Stimulated activated CD8-positive, alpha-beta memory T cell treated with anti-CD3 and anti-CD28 coated beads, Interleukin-12 subunit alpha, Interleukin-12 subunit beta, amount 100 ng/mL, for 24 hours (primary cell): Measurements from ENCODE around the gene TP53BP2.

ENCODE experiments used
- DNase-seq: peaks from one replicate; pipeline ENCODE4 v3.0.0-alpha.2; 2020; ENCODE audit errors: extremely low read depth

TP53BP2 gene

DNA sequence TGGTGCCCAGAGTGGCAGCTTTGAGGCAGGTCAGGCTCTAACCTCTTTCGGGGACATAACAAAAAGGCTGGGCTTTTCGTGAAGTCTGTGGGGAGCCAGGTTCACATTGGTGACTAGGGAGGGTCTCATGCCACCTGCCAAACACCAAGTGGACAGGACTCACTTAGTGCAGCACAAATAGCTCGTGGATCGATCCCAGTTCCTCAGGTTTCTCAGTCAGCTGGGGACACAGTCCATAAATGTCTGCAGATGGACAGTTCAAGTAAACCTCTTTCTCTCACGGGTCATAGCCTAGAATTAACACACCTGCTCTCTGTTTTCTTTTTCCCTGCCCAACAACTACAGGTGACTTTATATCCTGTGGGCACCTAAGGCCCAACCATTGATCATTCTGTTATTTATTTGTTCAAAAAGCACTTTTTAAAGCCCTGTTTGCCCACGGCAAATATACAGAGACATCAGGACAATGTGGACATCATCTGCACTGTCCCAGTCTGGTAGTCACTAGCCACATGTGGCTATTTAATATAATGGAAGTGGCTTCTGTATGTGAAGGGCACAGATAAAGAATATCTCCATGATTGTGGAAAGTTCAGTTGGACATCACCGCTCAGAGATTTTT lies 79.9 kb downstream of the TP53BP2 start:
- no peak for DNase-seq

GRCh38 chr1:223765036-223765718 lies 80.6 kb downstream of the TP53BP2 start:
- no peak for DNase-seq

DNA sequence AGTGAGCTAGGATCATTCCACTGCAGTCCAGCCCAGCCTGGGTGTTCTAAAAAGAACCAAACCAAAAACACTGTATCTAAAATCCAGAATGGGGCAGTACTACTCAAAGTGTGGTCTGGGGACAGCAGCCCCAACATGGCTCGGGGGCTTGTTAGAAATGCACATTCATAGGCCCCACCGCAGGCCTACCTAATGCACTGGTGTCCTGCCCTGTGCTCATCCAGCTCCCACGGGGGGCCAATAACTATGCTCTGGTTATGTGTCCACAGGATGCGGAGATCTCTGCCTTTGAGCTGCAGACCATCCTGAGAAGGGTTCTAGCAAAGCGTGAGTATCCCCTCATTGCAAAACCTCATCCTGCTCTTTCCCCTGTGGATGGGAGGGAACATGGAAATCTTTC lies 81.9 kb downstream of the TP53BP2 start:
- no peak for DNase-seq

DNA sequence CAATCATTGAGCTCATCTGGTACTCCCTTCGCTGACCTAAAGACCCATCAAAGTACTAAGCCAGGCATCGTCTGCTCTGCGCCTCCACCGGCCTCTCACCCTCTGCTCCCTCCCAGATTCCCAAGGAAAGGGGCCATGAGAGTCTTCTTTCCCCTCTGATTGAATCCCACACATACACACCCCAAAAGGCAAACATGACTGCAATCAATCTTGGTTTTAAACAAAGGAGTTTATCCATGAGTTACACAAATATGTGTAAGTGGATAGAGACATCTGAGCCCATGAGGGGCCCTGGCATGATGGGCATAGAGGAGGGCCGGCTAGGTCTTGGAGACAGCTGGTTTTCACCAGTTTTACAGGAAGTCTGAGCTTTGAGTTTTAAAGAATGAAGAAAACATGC lies 82.5 kb downstream of the TP53BP2 start:
- DNase-seq, result no peak

- DNase-seq, result no peak
These were observed 84.3 kb downstream of the TP53BP2 start for GRCh38 chr1:223761411-223761810.

DNA sequence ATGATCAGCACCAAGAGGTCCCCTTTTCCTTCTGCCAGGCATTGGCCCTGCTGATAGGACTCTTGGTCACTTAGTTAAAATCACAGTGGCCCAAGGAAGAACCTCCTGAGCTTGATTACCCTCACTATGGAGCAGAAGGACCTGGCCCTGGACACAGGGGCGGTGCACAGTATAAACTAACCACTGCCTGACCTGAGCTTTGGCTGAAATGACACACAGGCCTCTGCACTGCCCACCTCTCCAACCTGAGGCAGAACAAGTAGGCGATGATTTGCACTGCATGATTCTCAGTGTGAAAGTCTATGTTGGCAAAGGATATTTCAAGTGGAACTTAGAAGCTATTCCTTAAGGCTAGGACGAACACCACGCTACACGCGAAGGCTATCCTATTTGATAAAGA lies 84.9 kb downstream of the TP53BP2 start:
- DNase-seq, result no peak

- DNase-seq, result no peak
These were observed 86.5 kb downstream of the TP53BP2 start for GRCh38 chr1:223759273-223759672.

- no peak for DNase-seq
These were observed 87.0 kb downstream of the TP53BP2 start for GRCh38 chr1:223758734-223759133.

DNA sequence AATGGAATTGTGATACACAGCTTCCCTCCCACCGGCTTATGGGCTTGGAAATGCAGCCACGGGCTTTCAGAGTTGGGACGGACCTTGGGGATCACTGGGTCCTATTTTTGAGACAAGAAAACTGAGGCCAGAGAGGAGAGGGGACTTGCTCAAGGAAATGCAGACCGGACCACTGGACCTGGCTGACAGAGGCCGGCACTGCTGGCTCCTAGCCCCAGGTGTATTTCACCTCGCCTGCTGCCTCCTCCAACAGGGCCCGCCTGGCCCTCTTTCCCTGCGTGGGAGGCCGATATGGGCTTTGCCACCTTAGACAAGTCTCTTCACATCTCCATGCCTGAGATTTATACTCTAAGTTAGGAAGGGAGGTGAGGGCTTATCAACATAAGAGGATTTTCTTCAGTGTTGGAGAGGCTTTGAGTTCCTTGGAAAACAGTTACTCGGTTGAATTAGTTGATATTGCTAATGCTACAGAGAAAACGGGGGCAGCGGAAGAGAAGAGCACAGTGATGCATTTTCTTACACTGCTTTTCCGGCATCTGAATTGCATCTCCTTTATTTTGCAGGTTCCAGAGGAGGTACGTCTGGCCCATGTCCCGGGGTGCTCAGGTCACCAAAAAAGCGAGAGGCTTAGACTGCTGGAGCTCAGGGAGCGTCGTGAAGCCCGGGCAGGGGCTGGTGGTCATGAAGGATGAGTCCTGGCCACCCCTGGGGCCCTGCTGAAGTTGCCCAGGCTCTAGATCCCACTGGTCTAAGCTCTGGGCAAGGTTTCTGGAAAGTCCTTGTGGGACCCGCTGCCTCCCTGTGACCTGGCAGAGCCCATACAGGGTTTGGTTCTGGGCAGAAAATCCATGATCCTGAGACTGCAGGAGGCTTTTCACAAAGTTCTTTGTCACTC lies 88.7 kb downstream of the TP53BP2 start:
- no peak for DNase-seq

DNA sequence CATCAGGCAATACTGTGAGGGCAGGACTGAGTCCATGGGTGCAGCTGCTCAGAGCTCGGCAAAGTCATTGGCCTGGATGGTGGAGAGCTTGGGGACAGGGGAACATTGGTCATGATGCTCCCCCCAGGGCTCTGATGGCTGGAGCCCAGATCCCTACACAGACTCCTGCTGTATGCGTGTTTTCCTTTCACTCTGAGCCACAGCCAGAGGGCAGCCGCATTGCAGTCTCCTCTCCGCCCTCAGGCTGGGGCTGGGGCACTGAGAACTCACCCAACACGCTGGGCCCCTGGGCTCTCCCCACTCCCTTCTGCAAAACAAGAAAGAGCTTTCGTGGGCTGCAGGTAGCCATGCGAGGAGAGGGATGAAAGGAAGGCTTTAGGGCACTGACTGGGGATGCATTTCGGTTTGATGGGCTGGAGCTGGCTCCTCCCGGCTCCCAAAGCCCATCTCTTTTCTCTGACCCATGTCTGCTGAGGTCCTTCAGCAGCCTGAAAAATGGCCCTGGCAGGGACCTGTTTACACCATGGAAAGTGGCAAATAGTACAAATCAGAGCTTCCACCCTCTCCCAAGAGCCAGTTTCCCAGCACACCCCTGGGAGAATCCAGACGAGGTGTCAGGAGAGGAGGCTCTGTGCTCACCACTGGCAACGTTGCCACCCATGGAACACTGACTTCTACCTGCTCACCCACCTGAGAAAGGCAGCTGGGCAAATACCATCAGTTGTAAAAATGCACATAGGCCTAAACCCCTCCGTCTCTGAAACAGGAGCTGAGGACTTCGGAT lies 89.6 kb downstream of the TP53BP2 start:
- DNase-seq, result no peak

DNA sequence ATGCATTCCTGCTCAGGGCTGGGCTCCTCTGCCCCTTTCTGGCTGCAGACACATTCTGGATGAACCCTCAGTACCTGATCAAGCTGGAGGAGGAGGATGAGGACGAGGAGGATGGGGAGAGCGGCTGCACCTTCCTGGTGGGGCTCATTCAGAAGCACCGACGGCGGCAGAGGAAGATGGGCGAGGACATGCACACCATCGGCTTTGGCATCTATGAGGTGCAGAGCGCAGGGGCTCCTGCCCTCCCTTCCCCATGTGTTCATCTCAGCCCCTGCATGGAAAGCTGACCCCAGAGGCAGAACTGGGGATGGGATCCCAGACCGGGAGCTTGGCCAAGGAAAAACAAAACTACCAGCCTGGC lies 90.3 kb downstream of the TP53BP2 start:
- no peak for DNase-seq

DNA sequence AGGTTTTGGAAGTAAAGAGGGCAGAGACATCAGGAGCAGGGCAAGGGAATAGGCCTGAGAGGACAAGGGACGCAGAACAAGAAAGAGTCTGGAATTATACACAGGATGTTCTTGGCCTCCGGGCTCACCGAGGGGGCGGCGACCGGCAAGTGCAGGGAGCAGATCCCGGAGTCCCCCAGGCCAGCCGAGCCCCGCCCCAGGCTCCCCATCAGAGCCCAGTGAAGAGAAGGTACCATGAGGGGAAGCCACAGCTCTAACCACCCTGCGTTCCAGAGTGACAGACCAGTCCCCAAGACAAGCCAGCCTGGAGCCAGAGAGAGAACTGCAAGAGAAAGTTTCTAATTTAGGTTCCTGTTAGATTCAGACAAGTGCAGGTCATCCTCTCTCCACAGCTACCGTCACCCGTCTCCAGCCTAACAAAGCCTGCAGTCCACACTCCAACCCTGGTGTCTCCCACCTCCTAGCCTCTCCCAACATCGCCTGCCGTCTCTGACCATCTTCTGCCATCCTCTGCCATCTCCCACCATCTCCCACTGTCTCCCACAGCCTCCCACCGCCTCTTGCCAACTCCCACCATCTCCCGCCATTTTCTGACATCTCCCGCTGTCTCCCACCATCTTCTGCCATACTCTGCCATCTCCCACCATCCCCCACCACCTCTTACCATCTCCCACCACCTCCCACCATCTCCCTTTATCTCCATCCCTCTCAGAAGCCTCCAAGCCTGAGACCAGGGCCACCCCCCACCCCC lies 90.9 kb downstream of the TP53BP2 start:
- DNase-seq, result no peak

DNA sequence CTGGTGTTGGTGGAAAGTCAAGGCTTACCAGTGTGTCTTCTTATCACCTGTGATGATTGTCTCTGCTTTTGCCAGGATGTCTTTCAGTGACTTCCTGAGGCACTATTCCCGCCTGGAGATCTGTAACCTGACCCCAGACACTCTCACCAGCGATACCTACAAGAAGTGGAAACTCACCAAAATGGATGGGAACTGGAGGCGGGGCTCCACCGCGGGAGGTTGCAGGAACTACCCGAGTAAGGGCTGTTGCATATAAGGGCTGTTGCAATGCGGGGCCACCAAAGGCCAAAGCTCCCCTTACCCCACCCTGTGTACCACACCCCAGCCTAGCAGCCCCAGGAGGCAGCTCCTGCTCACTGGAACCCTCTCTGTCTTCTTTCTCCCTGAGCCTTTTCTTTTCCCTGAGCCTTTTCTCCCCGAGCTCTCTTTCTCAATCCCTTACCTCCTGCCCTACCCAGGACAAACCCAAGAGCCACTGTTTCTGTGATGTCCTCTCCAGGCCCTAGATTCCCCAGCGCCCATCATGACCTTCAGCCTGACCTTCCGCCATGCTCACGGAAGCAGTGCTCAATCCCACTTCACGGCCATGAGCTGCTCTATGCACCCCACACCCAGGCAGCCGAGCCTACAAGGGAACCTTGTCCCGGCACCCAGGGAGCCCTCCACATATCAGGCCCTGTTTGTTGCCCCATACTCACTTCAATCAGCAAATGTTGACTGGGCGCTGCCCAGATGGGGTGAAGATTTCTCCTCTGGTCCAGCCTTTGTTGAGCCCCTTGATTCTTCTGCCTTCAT lies 92.8 kb downstream of the TP53BP2 start:
- no peak for DNase-seq

GRCh38 chr1:223751696-223752095 lies 94.1 kb downstream of the TP53BP2 start:
- no peak for DNase-seq

- no peak for DNase-seq
These were observed 94.8 kb downstream of the TP53BP2 start for GRCh38 chr1:223750730-223751570.

- peak; percentile 10 for DNase-seq
These were observed 96.7 kb downstream of the TP53BP2 start for GRCh38 chr1:223748773-223749733.

DNA sequence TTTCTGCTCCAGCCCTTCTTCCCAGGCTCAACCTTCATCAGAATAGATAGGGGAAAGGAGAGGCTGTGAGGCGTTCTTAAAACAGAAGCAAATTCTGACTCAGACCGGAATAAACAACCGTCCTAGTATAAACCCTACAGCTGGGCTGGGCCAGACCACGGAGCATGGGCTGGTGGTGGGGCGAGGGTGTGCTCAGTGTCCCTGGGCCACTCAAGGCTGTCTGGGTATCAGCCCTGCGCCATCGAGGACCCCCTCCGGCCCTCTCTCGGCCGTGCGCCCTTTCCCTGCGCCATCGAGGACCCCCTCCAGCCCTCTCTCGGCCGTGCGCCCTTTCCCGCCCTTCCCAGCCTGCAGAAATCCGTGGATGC lies 97.4 kb downstream of the TP53BP2 start:
- no peak for DNase-seq

- no peak for DNase-seq
These were observed 97.9 kb downstream of the TP53BP2 start for GRCh38 chr1:223747838-223748335.
